Left hindlimb (tissue), 1 donor: ENCODE measurements around the gene FLT3LG.

Experiments used
- DNase-seq: peaks from one replicate; pipeline ENCODE4 v3.0.0-alpha.2; 2018

The FLT3LG gene

DNA sequence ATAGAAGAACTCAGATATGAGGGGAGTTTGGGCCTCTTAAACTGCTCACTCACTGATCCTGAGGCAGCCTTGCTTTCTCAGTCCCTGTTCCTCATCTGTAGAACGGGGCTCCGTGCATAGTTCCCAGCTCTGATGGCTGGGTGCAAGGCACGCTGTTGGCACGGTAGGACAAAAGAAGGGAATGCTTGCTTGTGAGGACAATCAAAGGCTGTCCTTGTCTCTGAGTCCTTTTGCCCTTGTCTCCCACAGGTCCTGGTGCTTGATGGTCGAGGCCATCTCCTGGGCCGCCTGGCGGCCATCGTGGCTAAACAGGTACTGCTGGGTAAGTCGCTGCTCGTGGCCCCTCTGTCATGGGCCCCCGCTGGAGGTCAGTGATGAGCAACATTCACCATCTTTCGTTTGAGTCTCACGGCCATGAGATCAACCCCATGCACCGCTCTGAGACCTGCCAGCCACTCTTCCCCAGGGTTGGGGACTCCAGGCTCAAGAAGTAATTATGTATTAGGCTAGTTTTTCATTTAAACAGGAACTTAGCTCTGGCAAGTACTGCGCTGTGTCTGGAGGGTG lies 15.7 kb downstream of the FLT3LG start:
- DNase-seq: no peak

- DNase-seq: no peak
These were observed 16.4 kb downstream of the FLT3LG start for GRCh38 chr19:49490287-49491029.

DNA sequence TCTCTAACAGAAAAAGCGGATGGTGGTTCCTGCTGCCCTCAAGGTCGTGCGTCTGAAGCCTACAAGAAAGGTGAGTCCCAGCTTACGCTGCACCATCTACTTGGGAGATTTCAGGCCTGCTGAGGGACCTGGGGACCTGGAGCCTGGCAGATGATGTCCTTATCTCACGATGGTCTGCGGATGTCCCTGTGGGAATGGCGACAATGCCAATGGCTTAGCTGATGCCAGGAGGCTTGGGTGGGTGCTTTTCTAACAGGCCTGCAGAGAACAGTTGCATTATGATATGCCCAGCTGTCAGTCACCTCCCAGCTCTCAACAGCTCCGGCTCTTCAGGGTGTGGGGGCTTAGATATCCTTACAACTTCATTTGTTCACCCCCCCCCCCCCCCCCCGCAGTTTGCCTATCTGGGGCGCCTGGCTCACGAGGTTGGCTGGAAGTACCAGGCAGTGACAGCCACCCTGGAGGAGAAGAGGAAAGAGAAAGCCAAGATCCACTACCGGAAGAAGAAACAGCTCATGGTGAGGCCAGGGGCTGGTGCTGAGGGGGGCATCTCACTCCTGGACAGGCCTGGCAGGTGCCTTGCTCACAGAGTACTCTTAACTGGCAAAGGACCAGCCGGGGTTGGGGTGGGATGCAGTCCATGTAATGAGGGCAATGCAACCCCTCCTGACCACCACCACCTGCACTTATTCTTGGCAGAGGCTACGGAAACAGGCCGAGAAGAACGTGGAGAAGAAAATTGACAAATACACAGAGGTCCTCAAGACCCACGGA lies 17.2 kb downstream of the FLT3LG start:
- no peak for DNase-seq

DNA sequence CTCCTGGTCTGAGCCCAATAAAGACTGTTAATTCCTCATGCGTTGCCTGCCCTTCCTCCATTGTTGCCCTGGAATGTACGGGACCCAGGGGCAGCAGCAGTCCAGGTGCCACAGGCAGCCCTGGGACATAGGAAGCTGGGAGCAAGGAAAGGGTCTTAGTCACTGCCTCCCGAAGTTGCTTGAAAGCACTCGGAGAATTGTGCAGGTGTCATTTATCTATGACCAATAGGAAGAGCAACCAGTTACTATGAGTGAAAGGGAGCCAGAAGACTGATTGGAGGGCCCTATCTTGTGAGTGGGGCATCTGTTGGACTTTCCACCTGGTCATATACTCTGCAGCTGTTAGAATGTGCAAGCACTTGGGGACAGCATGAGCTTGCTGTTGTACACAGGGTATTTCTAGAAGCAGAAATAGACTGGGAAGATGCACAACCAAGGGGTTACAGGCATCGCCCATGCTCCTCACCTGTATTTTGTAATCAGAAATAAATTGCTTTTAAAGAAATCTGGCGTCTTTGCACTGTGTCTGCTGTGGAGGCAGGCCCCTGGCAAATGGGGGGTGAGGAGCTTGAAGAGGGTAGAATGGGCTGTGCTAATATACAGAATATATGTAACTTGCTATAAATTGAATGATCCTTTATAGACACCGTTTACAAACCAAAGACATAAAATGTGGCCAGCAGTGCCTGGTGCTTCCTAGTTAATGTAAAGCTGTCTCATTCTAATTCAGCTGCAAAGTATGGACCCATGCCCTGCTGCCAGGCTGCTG lies 18.0 kb downstream of the FLT3LG start:
- no peak for DNase-seq

- DNase-seq: no peak
These were observed 18.8 kb downstream of the FLT3LG start for GRCh38 chr19:49492573-49493405.

- DNase-seq: no peak
These were observed 22.6 kb downstream of the FLT3LG start for GRCh38 chr19:49496574-49497008.

GRCh38 chr19:49497047-49497788 lies 23.2 kb downstream of the FLT3LG start:
- DNase-seq: no peak

GRCh38 chr19:49497789-49498103 lies 23.7 kb downstream of the FLT3LG start:
- DNase-seq: no peak

- no peak for DNase-seq
These were observed 24.5 kb downstream of the FLT3LG start for GRCh38 chr19:49498475-49498874.

DNA sequence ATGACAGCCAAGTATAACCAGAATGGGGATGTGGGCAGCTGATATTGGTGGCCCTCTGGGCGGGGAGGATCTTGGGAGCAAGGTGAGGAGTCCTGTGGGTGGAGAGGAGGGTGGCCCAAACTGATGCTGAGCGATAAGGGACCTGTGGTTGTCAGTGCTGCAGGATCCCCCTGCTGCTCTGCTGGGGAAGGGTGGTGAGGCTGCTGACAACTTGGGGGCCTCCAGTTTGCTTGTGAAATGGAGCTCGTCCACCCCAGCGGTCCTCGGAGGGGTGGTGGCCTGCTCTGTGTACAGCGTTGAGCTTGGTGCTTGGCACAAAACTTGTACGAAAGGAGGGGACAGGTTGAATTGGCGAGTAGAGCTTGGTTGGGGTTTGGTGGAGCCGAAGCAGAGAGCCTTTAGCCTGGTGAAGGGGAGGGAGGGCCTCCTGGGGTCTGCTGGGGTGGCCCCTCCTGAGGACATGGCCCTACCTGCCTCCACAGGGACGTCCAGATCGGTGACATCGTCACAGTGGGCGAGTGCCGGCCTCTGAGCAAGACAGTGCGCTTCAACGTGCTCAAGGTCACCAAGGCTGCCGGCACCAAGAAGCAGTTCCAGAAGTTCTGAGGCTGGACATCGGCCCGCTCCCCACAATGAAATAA lies 25.1 kb downstream of the FLT3LG start:
- no peak for DNase-seq

GRCh38 chr19:49502866-49503581 lies 29.0 kb downstream of the FLT3LG start:
- peak; percentile 73 for DNase-seq

- DNase-seq: no peak
These were observed 29.6 kb downstream of the FLT3LG start for GRCh38 chr19:49503582-49503962.

DNA sequence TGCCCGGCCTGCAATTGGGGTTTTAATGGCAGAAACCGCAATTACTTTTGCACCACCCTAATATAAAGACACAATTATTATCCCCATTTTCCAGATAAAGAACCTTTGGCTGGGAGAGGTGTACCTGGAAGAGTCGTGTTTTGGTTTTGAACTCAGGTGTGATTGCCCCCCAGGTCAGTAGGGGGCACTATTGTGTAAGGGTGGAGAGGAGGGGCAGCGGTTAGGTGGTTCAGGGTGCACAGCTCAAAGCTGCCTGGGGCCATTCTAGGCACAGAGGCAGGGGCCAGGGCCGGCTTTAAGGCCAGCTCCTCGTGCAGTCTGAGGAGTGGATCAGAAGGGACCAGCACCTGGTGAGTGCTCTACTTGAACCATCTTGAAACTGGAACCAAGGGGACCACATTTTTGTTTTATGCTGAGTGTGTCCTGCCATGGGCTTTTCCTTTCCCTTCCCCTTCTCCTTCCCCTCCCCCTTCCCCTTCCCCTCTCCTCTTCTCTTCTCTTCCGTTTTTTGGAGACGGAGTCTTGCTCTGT lies 32.6 kb downstream of the FLT3LG start:
- DNase-seq: no peak

GRCh38 chr19:49507803-49508494 lies 33.9 kb downstream of the FLT3LG start:
- DNase-seq: no peak

DNA sequence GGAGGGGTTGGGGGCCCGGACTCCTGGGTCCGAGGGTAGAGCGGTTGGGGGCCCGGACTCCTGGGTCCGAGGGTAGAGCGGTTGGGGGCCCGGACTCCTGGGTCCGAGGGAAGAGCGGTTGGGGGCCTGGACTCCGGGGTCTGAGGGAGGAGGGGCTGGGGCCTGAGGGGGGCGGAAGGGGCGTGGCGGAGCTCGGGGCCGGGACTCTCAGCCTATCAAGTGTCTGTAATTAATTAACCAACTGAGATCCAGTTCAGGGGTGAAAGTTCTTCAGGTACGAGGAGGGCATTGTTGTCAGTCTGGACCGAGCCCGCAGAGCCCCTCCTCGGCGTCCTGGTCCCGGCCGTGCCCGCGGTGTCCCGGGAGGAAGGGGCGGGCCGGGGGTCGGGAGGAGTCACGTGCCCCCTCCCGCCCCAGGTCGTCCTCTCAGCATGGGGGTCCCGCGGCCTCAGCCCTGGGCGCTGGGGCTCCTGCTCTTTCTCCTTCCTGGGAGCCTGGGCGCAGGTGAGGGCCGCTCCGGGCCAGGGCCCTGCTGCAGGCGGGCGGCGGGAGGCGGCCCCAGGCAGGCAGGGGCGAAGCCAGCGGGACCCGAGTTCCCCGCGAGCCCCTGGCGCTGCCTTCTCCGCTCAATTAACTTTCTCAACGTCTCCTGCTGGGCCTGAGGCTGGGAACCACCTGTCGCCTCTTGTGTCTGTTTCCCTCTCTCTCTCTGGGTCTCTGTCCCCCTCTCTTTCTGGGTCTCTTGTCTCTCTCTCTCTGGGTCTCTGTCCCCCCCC lies 39.1 kb downstream of the FLT3LG start:
- DNase-seq: peak; percentile 83

- no peak for DNase-seq
These were observed 39.7 kb downstream of the FLT3LG start for GRCh38 chr19:49513746-49514118.

GRCh38 chr19:49514151-49514550 lies 40.1 kb downstream of the FLT3LG start:
- DNase-seq: no peak

- DNase-seq: no peak
These were observed 41.8 kb downstream of the FLT3LG start for GRCh38 chr19:49515767-49516166.

DNA sequence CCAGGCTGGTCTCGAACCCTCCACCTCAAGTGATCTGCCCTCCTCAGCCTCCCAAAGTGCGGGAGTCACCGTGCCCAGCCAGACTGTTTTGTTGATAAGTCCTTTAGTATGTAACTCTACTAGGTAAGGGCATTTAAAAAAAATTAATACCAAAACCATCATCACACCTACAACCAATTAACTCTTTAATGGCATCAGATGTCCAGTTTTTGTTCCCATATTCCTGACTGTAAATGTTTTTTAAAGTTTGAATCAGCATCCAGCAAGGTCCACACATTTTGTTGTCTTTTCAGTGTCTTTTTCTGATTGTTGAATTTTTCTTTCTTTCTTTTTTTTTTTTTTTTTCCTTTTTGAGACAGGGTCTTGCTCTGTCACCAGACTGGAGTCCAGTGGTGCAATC lies 44.0 kb downstream of the FLT3LG start:
- DNase-seq: no peak
